Heart left ventricle (tissue), 16 donors: Measurements from ENCODE around the gene BABAM1. TPM values are rescaled to one million over a fixed set of nuclear protein-coding genes. Genes with fewer than 3 reads are reported as not detected.

ENCODE experiments used
- ATAC-seq, 4 donors: fragments of 200-7000 bp; cut with Tn5 transposase; one replicate each; pipeline ENCODE4 v1.9.1; 2020 to 2022; ENCODE audit warnings: moderate library complexity in 4 of 4, mild to moderate bottlenecking in 3 of 4, moderate number of reproducible peaks in 1 of 4
- DNase-seq, 5 donors: peaks; one replicate each; pipeline ENCODE4 v3.0.0-alpha.2; 2020
- H3K27ac ChIP-seq, 12 donors: fragments of 200-600 bp; sonication (generic) in 4 of 12; one replicate each; pipeline versions ENCODE4 v1.5.0 to v1.8.0; 2016 to 2022; ENCODE audit warnings: mild to moderate bottlenecking in 2 of 12
- H3K27me3 ChIP-seq, 9 donors: fragments of 200-600 bp; sonication (generic) in 2 of 9; one replicate each; pipeline versions ENCODE4 v1.5.1 to v1.8.0; 2016 to 2022; ENCODE audit warnings: mild to moderate bottlenecking in 3 of 9
- H3K36me3 ChIP-seq, 9 donors: fragments of 200-600 bp; sonication (generic) in 2 of 9; one replicate each; pipeline versions ENCODE4 v1.5.0 to v1.8.0; 2018 to 2022; ENCODE audit warnings: mild to moderate bottlenecking in 2 of 9
- H3K4me1 ChIP-seq, 12 donors: fragments of 200-600 bp; sonication (generic) in 4 of 12; one replicate each; pipeline versions ENCODE4 v1.5.0 to v1.8.0; 2016 to 2022; ENCODE audit warnings: mild to moderate bottlenecking in 3 of 12
- H3K4me3 ChIP-seq, 12 donors: fragments of 200-600 bp; sonication (generic) in 4 of 12; one replicate each; pipeline versions ENCODE4 v1.5.0 to v1.8.0; 2017 to 2022; ENCODE audit warnings: mild to moderate bottlenecking in 9 of 12, moderate library complexity in 4 of 12
- H3K9me3 ChIP-seq, 12 donors: fragments of 200-600 bp; sonication (generic) in 4 of 12; one replicate each; pipeline versions ENCODE4 v1.5.0 to v1.8.0; 2016 to 2022; ENCODE audit warnings: mild to moderate bottlenecking in 1 of 12
- CTCF ChIP-seq, 12 donors: fragments of 200-600 bp; sonication (generic) in 4 of 12; IDR thresholded peaks; one replicate each; pipeline versions ENCODE4 v1.5.0 to v1.8.0; 2018 to 2022; ENCODE audit warnings: antibody characterized with exemption in 12 of 12, mild to moderate bottlenecking in 5 of 12
- POLR2A ChIP-seq, 2 donors: fragments of 450-650 bp; IDR thresholded peaks; one replicate each; pipeline ENCODE4 v1.6.1; 2017; ENCODE audit warnings: antibody characterized with exemption in 2 of 2, mild to moderate bottlenecking in 2 of 2, moderate library complexity in 2 of 2
- WGBS, 4 donors: extraction: QIAGEN DNeasy Blood & Tissue Kit in 2 of 4; methylation state at CpG; one replicate each; pipeline versions ENCODE4 v1.1.5 to v1.1.7; 2013 to 2018; 5-methylcytosine and 5-hydroxymethylcytosine counted together
- intact Hi-C, 10 donors: fragments of 100-400 bp; cut with DNase I; formaldehyde crosslinking; loops; one replicate each; pipeline versions ENCODE4 v1.11.1 to v1.14.2; 2022
- polyA plus RNA-seq, 2 donors: library from polyadenylated mRNA; stranded (reverse); fragments of 200-250 nt; gene quantifications; one replicate each; pipeline ENCODE4 v1.2.3, GENCODE V29; 2013
- total RNA-seq, 9 donors: library from RNA; depleted of rRNA in 2 of 9; stranded (reverse); fragments of >200 nt in 2 of 9; fragmentation: NEBNext Ultra II Directional in 3 of 9; extraction: Animal tissue kit (Norgen Biotek cat#: 25700) in 3 of 9; gene quantifications; one replicate each; pipeline versions ENCODE4 v1.1.0 to v1.2.4, GENCODE V29; 2016 to 2023
- donor health status: ischemic (EF 13 %, LVEDD 7.1; RV severe dilation, severe dysfunction).
- donor health status: healthy with polysubstance abuse.
- donor health status: DM: no; HTN: yes; CAD: no.
- donor health status: DM: no; HTN: no; CAD: no.
- donor health status: ischemic (EF 25% LVEDD 6.9; RV normal size, moderate dysfunction).
- donor health status: ischemic (EF 25% LVEDD 5.7; RV mildly dilated, moderate dysfunction).
- donor health status: healthy.
- donor health status: DM: yes; HTN: yes; CAD: no.
- donor health status: ischemic (EF 35%, LVEDD 5.7; RV mildly dilated, moderate dysfunction).
- donor health status: nonischemic (EF 11% LVEDD 7.7; RV severe dilation, severe dysfunction).
- donor health status: DM: yes; HTN: yes; CAD: no.
- donor health status: PGD.
- donor health status: ischemic (EF 29% LVEDD 5.4; RV normal size, mild dysfunction).
- donor health status: nonischemic (EF 23%, LVEDD 6.1; RV moderate dilation, normal function).

BABAM1 gene
- total and polyA plus RNA-seq, 11 donors = 60.9 to 92.4 (median 73.5) TPM

- H3K4me1 ChIP-seq = peaks cover 6 to 46% (median 28%) of the 10 kb centered on the region in 12 donors
- ATAC-seq (peak in 1 of 4 donors; percentile 7), DNase-seq (no peak)
- H3K4me3 ChIP-seq = peak overlapping the region; percentile 62 to 96 (median 88)
- peak overlapping the region; percentile 64 to 94 (median 87) for H3K27ac ChIP-seq
- 19 to 34% (median 25%) methylated on average over 5 to 8 of the region's 8 CpGs for WGBS, 4 donors
- H3K27me3 ChIP-seq = no peaks in the 10 kb centered on the region
- no peaks in the 10 kb centered on the region for H3K9me3 ChIP-seq
- TF ChIP-seq CTCF (IDR thresholded peaks at IDR 0.05) (no peak), POLR2A (IDR thresholded peaks at IDR 0.05) (no peak)
- intact Hi-C loops = loop anchor here in 1 of 10 donors (5.0 kb wide), 1 partner anchor 36 kb away; no protein-coding TSS in a partner anchor
- peaks cover 0 to 22% (median 4%) of the 10 kb centered on the region in 9 donors for H3K36me3 ChIP-seq
Observed at GRCh38 chr19:17243211-17243829, 23.9 kb upstream of the BABAM1 start.

- Histone ChIP-seq H3K4me1 (peaks cover 6 to 46% (median 28%) of the 10 kb centered on the region in 12 donors), H3K36me3 (peaks cover 0 to 18% (median 0%) of the 10 kb centered on the region in 9 donors), H3K27ac (peak overlapping the region; percentile 64 to 94 (median 87)), H3K4me3 (peak overlapping the region; percentile 62 to 96 (median 88)), H3K9me3 (no peaks in the 10 kb centered on the region), H3K27me3 (no peaks in the 10 kb centered on the region)
- ATAC-seq = peak in 3 of 4 donors; percentile 9 to 43 (median 19)
- DNase-seq = peak; percentile 71 to 86 (median 82)
- intact Hi-C loops = loop anchor here in 1 of 10 donors (5.0 kb wide), 1 partner anchor 37 kb away; no protein-coding TSS in a partner anchor
- no peak for TF ChIP-seq CTCF (IDR thresholded peaks at IDR 0.05)
- no peak for TF ChIP-seq POLR2A (IDR thresholded peaks at IDR 0.05)
- 4 to 11% (median 8%) methylated on average over 15 to 52 of the region's 52 CpGs for WGBS, 4 donors
Observed at GRCh38 chr19:17243830-17244617, 23.2 kb upstream of the BABAM1 start.

DNA sequence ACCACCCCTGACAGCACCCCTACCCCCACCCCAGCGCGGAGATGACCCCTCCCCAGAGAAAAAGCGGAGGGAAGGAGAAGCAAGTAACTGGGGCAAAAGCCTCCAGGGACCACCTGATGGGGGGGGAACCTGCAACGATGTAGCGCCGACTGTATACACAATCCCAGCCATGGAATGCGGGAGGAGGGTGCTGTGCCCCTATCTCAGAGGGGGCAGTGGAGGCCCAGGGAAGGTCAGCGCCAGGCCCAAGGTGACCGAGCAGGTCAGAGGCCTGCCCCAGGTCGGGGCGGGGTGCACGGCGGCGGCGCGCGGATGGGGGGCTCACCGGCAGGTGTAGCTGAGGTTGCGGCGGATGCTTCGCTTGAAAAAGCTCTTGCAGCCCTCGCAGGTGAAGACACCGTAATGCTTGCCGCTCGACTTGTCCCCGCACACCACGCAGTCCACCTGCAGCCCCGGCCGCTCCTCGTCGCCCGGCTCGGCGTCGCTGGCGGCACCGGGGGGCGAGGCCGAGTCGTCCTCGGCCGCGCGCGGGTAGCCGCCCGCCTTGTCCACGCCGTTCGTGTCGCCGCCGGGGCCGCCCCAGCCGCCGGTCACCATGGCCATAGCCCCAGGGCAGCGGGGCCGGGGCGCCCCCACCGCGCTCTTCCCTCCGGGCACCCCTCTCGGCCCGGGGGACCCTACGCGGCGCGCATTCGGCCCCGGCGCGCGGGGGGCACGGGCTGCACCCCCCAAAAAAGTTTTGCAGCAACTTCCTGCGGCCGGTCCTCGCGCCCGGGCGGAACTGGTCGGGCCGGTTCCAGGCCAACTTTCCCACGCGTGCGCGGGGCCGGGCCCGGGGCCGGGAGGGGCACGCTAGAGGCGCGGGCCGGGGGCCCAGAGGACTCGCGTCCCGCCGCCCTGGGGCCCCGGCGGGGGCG, 22.4 kb upstream of the BABAM1 start:
- no peaks in the 10 kb centered on the region for H3K9me3 ChIP-seq
- no peak for ATAC-seq
- WGBS, 4 donors = 0 to 2% (median 1%) methylated on average over 22 to 100 of the region's 100 CpGs
- H3K27me3 ChIP-seq = no peaks in the 10 kb centered on the region
- intact Hi-C loops = loop anchor here in 1 of 10 donors (5.0 kb wide), 1 partner anchor 38 kb away; no protein-coding TSS in a partner anchor
- TF ChIP-seq POLR2A (IDR thresholded peaks at IDR 0.05) = no peak
- peaks cover 0 to 11% (median 0%) of the 10 kb centered on the region in 9 donors for H3K36me3 ChIP-seq
- peak overlapping the region; percentile 64 to 94 (median 87) for H3K27ac ChIP-seq
- peaks cover 6 to 46% (median 28%) of the 10 kb centered on the region in 12 donors for H3K4me1 ChIP-seq
- peak overlapping the region; percentile 62 to 96 (median 88) for H3K4me3 ChIP-seq
- DNase-seq = peak in 4 of 5 donors; percentile 47 to 79 (median 64)

- intact Hi-C loops = no loop called here
- ATAC-seq = no peak
- no peaks in the 10 kb centered on the region for H3K27me3 ChIP-seq
- H3K27ac ChIP-seq = peak within 1 kb of the TSS; percentile 64 to 94 (median 87)
- H3K4me1 ChIP-seq = peaks cover 6 to 46% (median 28%) of the 10 kb centered on the region in 12 donors
- TF ChIP-seq CTCF (IDR thresholded peaks at IDR 0.05) = no peak
- no peak for TF ChIP-seq POLR2A (IDR thresholded peaks at IDR 0.05)
- 0 to 1% (median 1%) methylated on average over 11 to 72 of the region's 72 CpGs; no CpG with 5 or more reads in 1 of the 4 donors for WGBS, 4 donors
- H3K9me3 ChIP-seq = no peaks in the 10 kb centered on the region
- H3K4me3 ChIP-seq = peak within 1 kb of the TSS; percentile 62 to 96 (median 88)
- DNase-seq = no peak
- peaks cover 0 to 5% (median 0%) of the 10 kb centered on the region in 9 donors for H3K36me3 ChIP-seq
Observed at GRCh38 chr19:17245535-17245984, 21.7 kb upstream of the BABAM1 start, which contains the start of gene NR2F6. TSS of gene NR2F6 (minus strand) at chr19:17245919. CDS start at chr19:17245220, 699 bp downstream.
